CD4-positive, alpha-beta T cell treated with Interleukin-12 subunit alpha and Interleukin-12 subunit beta, for 1 hour (primary cell): ENCODE results near the gene ACYP2.

Source experiments
- DNase-seq: peaks from one replicate; pipeline ENCODE4 v3.0.0-alpha.2; 2020

ACYP2 gene

DNA sequence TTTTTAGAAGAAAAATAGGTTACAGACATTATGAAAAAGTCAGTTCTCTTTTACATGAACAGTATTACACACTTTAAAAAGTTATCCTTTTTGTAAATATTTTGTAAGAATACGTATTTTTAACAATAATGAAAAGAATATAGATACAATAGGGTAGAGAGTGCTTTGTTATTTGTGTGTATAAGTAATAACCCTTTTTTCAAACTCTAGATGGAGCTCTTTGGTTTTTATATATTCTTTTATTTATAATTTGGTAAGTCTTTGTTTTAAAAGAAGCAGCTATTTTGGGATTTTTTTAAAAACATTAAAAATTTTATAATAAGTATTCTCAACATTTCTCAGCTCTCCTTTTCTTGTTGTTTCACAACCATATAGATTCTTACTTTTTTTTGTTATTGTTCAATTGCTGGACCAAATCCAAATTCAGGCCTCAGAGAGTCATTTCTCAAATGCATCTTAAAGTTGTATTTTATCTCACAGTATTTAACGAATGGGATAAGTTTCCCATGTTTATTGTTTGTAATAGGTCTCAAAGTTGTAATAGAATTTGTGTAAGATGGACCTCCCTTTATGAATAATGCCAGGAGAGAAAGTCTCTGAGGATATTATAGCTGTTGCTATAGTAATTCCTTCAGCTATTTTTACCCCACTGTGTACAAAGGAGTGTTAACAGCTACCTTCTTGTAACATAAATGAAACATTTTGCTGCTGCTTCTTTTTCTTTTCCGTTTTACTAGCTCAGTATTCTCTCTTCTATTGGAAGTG is 46.4 kb downstream of the ACYP2 start:
- DNase-seq, result no peak

DNA sequence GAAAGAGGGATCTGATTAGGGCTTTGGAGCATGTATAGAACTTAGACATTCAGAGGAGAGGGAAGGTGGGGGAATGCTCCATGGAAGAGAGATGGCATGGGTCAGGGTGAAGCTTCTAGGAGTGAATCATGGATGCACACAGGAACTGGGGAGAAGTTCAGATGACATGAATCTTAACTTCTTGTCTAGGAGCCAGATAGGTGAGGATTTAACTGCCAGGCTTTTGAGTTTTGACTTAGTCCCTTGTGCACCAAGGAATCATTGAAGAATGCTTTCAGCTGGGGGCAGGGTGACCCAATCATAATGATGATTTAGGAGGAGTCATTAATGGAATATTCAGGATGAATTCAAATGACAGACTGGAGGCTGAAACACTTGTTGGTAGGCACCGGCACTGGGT is 48.7 kb downstream of the ACYP2 start:
- no peak for DNase-seq

DNA sequence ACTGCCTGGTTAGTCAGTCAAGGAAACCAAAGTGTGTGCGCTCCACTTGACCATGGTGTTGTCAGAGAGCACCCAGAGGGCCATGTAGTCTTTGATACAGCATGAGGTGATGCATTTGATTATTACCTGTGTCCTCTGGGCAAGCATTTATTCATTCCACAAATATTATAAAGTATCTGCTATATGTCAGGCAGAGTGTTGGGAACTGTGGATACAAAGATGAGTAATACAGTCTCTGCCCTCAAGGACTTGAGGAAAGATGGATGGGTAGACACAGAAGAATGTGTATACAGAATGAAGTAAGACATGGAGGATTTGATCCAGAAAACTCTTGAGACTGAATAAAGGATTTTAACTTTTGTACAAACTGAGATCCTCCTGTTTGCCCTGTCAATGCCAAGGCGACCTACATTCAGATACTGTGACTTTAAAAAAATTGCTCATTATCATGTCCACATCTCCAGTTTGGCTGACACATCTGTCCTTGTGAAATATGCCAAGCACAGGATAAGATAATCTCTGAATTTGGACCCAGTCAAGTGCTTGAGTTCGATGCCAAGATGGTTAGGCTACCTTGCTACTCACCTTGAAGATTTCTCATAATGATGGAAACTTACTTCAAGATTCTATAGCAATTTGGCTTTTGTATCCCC is 50.8 kb downstream of the ACYP2 start:
- DNase-seq, result no peak

DNA sequence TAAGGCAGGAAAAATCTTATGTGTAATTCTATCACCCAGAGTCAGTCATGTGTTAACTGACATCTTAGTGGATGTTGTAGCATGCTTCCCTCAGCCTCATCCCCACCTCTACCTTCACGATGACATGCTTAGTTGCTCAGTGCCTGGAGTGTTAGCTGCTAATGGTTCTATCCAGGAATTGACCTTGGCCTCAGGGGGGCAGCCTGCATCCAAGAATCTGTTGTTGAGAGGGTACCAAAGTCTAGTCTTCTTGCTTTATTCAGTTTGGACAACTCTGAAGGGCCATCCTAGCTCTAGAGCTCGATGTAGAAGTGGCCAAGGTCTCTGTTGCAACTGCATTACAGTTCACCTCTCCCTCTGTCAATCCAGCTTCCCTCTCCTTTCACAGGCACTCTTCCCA is 61.2 kb downstream of the ACYP2 start:
- DNase-seq, result no peak

DNA sequence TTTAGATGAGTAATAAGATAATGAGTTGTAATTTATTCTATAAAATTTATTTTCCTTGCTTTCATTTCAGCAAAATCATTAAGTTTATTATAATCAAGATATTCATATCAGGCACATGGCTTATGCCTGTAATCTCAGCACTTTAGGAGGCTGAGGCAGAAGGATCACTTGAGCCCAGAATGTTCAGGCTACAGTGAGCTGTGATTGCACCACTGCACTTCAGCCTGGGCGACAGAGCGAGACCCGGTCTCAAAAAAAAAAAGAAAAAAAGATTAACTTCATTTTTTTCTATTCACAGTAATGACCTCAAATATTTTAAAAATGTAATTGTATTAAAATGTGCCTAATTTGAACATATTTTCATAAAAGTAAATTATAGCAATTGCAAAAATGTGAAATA is 67.9 kb downstream of the ACYP2 start:
- no peak for DNase-seq

DNA sequence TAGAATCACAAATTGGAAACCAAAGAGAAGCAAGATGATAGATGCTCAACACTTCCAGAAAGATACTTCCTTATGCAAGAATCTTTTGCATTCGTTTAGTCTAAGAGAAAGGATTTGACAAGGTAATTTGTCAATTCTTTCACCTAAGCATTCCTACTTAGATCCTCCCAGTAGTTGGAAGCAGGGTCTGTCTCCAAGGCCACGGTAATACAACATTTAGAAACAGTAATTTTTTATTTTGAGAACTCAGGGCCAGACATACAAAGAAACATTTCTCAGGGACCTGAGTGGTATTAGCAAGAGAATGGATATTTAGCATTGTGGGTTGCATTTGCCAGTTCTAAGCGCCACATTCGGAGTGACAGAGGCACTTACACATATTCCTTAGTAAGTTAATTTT is 68.6 kb downstream of the ACYP2 start:
- DNase-seq, result no peak

DNA sequence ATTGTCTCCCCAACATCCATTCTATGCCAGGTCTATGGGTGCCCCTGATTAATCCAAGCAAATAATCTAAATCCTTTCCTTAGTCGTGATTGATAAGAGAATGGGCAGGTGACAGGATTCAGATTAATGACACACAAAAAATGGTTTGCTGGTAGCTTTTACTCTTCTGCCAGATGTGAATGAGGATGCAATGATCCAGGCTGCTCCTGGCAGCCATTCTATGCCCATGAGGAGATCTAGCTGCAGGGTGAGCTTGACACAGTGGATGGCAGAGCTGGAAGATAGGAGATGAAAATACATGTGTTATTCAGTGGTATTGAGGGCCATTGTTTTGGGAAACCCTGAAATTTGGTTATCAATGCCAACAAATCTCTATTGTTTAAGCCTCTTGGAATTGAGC is 69.7 kb downstream of the ACYP2 start:
- no peak for DNase-seq

DNA sequence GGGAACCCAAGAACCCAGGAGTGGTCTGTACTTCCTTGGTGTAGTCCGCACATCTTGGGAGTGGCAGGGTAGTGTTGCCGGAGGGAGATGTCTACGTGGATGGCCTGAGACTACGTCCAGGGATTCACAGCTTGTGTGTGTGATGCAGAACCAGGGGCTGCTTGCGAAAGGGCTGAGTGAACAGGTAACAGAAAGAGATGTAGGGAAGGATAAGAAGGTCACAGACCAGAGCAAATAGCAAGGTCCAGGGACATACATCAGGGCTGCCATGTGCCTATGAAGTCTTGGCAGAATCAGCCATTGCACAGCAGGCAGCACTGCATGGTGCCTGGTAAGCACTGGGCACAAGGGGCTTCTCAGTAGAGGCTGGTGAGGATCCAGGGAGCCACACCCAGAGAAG is 71.9 kb downstream of the ACYP2 start:
- DNase-seq, result no peak

DNA sequence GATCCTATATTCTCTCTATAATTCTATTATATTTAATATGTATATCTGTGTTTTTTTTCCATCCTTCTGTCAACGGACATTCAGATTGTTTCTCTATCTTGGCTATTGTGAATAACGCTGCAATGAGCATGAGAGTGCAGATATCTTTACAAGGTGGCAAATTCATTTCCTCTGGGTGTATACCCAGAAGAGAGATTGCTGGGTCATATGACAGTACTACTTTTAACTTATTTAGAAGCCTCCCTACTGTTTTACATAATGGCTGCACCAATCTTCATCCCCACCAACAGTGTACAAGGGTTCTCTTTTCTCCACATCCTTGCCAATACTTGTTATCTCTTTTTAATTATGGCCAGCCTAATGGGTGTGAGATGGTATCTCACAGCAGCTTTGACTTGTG is 74.1 kb downstream of the ACYP2 start:
- no peak for DNase-seq

DNA sequence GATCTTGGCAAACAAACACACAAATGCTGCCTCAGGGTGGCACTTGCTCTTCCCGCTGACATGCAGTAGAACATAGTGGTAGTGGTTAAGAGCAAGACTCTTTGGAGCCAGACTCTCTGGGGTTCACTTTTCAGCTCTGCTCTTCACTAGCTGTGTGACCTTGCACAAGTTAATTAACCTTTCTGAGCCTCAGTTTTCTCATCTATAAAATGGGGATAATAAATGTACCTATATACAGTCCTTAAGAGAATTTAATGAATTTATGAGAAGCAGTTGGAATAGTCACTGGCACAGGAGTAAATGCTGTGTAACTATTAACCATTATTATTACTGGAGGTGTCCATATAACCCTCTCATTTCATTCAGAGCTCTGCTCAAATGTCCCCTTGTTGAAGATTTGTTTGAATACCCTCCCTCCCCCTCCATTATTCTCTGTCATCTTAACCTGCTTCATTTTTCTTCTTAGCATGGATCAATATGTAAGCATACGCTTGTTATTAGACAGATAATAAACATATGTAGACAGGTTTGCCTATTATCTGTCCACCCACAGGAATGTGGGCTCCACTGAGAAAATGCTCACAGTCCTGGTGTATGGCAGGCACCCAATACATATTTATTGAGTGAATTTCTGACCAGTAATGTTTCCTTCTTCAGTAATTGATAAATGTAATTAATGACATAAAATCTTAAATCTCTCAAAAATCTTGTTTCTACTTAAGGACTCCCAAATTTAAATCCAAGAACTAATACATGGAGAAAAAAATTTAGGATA is 76.1 kb downstream of the ACYP2 start:
- no peak for DNase-seq

DNA sequence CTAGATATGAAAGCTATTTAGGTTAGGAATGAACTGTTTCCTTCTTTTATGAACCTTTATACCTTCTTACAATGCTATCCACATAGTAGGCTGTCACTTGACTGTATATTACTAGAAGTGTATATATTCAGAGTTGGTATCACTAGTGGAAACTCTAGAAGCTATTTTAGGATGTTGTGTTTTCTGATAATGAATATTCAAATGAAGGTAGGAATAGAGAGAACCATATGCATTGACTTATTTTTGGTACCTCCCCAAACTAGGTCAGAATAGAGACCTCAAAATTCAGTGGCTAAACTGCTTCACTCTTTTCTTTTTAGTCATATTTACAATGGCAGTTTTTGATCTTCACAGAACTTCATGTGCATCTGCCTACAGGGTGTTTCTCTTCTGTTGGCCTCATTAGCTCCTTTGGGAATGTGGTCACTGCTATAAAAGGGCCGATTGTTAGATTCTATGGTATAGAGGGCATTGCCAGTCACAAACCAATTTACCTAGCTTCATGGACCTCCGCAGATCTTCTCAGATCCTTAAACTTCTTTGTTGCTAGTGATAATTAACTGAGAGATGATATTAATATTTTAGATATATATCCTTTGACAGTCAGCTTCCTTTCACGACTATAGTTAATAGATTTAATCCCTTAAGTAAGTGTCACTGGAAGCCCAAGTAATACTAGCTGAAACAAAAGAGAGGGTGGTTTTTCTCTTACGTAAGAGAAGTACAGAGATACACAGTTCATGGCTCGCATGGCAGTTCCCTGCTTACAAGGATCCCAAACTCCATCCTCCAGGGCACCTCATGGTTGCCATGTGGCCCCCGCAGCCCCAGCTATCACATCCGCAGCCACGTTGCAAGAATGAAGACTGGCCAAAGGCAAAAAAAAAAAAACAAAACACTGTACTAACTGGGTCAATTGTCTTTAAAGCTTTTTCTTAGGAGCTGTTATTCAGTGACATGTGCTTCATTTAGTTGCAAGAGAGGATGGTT is 79.6 kb downstream of the ACYP2 start:
- no peak for DNase-seq

DNA sequence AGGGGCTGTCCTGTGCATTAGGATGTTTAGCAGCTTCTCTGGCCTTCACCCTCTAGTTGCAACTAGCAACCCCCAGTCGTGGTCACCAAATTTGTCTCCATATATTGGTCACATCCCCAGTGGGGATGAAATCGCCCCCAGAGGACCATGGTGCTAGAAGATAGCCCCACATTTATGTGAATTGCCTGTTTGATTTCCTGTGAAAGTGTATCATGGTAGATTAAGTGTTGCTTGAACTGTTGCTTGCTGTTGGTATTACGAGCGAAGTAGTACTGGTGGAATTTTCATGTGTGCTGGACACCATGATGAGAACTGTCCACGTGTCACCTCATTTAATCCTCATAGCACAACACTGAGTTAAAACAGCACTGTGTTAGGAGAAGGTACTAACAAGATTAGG is 81.2 kb downstream of the ACYP2 start:
- no peak for DNase-seq

DNA sequence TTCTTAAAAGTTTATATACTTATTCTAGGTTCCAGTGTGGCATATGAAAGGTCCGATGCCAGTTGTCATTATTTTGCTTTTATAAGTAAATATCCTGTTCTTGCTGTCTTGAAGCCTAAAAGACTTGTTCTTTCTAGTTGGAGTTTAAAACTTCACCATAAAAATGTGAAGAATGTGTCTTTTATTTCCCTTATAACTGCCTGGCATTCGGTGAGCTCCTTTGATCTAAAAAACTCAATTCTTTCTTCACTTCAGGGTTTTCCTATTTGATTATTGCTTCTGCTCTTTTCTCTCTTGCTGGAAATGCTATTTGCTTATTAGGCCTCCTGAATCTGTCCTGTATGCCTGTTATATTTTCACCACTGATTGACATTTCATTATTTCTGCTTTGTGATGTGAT is 89.1 kb downstream of the ACYP2 start:
- DNase-seq, result no peak

DNA sequence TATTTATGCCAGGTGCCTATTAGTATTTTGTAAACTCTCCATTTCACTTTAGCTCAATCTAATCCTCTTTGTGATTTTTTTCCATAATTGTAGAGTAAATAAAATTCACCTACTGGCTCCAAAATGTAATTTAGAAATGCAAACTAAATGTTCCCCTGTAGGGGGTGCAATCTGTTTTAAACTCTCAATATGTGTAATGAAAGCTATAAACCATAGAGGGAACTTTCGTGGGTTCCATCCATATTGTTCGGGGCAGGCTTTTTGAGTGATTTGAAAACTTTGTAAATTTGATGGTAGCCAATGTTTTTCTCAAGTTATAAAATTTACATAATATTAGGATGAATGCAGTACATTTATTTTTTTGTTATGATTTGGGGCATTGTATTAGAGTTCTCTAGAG is 91.2 kb downstream of the ACYP2 start:
- peak; percentile 8 for DNase-seq

DNA sequence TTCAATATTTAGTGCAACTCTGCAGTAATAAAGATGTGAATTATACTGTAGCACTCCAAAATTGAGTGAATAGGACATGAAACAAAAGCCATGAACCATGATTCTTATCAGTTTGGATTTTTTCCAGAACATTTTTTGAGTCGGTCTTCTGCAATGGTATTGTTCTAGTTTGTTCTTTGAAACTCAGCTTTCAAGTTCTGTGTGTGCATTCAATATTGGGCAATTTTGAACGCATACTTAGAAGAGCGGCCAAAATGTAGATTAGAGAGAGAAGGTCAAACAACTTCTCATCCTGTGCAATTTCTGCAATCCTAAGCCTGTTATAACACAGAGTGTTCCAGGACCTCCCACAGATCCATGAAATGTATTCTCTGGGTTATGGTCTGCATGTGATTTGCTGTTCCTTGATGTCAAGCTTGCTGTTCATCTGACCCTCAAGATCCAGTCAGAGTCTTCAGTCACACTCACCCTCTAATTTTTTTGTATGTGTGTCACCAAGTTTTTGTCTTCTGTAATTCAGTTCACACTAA is 92.3 kb downstream of the ACYP2 start:
- DNase-seq, result no peak

DNA sequence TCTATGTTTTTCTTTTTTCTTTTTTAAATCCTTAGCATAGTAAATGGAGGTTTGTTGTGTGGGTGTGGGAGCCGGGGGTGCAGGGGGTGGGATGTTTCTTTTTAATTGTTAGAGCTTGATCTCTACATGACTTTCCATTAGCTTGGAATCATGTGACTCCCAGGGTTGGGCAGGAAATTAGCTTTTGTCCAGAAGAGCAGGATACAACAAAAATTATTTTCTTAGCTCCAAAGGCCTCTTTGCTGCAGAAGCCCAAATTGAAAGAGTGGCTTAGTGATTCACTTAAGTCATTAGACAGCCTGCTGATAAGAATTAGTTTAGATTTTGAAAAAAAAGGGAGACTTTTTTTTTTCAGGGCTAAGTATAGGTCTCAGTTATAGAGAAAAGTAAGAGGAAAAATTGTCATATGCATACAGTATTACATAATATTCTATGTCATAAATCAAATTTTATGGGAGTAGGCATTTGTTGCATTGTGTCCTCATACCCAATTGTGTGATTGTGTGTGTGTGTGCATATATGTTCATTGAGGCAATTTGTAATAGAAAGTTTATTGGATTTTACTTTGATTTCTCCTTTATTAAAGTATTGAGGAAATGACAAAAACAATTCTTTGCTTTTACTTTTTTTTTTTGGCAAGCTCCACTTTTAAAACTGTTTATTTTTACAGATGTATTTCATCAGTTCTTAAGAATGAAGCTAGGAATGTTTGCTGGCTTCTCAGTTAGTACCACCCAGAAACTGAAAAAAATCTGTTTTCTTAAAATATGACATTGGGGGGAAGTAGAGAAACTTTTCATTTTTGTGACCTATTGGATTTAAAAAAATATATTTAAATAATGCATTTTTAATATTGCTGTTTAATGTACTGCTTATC is 93.2 kb downstream of the ACYP2 start:
- no peak for DNase-seq

DNA sequence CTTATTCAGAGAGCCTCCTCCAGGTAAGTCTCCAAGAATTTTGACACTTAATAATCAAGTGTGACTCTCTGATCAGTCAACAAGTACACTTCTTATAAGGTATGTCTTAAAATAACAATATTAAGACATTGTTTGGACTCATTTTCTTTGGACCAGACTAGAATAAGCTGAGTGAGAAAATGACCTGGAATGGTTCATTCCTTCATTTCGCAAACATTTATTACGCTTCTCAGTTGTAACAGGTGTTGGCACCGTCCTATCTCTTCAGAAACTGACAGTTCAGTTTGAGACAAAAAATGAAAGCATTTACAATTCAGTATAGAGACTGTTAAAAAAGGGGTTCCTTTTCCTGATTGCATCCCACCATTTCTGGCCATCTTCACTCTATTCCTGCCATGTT is 94.0 kb downstream of the ACYP2 start:
- DNase-seq, result no peak

DNA sequence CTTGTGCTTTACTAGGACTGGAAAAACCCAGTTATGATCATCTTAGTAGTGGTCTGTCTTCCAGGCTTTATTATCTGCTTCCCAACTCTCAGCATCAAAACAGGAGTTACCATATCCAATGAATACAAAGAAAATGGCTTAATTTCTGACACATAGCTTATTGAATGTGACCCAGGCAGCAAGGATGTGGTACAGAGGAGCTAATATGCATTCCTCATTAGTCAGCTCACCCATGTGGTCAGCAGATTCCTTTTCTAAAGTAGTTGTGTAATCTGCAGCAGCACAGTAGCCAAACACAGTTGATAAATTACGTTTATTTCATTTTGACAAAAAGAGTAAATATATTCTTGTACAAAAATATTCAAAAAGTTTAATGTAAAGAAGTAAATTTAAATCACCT is 97.0 kb downstream of the ACYP2 start:
- no peak for DNase-seq

DNA sequence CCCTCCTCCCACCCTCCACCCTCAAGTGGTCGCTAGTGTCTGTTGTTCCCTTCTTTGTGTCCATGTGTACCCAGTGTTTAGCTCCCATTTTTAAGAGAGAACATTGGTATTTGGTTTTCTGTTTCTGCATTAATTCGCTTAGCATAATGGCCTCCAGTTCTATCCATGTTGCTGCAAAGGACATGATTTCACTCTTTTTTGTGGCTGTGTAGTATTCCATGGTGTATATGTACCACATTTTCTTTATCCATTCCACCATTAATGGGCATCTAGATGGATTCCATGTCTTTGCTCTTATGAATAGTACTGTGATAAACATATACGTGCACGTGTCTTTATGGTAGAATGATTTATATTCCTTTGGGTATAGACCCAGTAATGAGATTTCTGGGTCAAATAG is 97.7 kb downstream of the ACYP2 start:
- DNase-seq, result no peak

DNA sequence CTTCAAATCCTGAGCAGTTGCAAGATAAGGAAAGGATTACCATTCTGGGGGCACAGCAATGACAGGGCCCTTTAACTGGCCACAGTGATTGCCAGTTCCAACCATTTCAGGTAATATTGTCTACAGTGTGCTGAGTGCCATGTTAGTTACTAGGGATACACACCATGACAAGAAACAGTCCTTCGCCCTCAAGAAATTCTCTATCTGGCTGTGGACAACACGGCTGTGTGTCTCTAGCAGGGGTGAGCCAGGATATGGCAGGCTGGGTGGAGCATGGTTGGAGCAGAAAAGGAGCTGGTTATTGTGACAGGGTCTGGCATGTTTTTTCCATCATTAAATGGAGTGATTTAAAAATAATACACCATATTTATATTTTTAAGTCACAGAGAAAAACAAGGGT is 109.6 kb downstream of the ACYP2 start:
- DNase-seq, result no peak

DNA sequence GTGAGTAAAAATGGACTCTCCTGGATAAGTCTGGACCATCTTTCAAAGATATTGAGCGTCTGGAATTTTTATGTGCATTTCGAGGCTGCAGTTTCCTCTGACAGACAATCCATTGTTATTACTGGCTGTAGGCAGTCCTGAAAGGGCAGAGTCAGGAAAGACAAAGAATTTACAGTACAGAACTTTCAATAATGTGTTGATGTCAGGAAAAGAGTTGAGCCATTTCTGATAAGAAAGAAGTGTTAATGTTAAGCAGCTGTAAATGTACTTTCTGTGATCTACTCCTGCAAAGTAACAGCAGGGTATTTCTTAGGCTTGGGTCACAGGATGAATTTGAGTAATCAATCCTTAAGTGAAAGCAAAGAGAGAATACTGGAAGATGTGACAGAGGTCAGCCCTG is 110.8 kb downstream of the ACYP2 start:
- no peak for DNase-seq

DNA sequence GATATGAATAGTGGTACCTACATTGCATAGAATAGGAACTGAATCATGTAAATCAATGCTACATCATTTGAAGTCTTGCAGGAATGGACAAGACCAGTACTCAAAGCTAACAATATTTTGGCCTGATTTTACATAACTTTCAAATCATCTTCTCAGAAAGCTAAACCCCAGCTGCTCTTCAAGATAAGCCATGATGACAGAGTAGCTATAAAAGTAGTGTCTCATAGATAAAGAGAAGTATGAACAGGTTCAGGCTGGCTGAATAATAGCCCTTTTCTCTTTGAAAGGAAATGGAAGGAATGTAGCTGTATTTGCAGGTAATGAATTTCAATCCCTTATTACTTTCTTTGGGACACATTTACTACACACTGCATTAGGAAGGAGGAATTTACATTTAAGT is 112.4 kb downstream of the ACYP2 start:
- DNase-seq, result no peak
